ENCODE measurements around the gene MYO16. TPM values are rescaled to one million over a fixed set of nuclear protein-coding genes. Genes with fewer than 3 reads are reported as not detected.
"Not testable (repeated sequence)": the region's sequence is repeated elsewhere in the genome, so short reads cannot be mapped to it uniquely, and the experiment has no call there.

The MYO16 gene
- total RNA-seq, 1 donor, result not detected

DNA sequence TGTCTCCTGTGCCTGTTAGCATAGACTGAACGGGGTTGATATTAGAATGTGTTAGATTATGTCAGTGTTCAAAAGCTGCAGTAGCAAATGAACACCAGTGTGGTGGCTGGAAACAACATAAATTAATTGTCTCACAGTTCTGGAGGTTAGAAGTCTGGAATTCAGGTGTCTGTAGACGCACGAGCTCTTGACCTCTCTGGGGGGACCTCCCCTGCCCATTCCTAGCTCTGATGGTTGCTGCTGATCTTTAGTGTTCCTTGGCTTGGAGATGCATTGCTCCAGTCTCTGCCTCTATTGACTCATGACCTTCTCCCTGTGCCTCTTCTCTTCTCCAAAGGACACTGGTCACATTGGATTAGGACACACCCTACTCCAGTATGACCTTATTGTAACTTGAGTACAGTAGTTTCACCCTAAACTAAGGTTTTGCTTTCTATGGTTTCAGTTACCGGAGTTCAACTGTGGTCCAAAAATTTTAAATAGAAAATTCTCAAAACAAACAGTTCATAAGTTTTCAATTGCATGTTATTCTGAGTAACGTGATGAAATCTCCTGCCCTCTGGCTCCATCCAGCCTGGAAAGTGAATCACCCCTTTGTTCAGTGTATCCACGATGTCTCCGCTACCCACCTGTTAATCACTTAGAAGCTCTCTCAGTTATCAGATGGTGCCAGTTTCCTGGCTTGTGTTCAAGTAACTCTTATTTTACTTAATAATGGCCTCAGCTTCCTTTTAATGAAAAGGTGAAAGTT lies 273.2 kb downstream of the MYO16 start:
- H3K36me3 ChIP-seq (ENCODE audit: insufficient read depth, low read length), result no peaks in the 10 kb centered on the region
- no peak overlapping the region for H2AFZ ChIP-seq (ENCODE audit: low read length)
- no peak overlapping the region for H3K4me2 ChIP-seq (ENCODE audit: insufficient read depth, low read length)
- H4K20me1 ChIP-seq (ENCODE audit: insufficient read depth, low read length), result no peaks in the 10 kb centered on the region
- no peaks in the 10 kb centered on the region for H3K79me2 ChIP-seq (ENCODE audit: insufficient read depth, low read length)
- no peak for DNase-seq (ENCODE audit: insufficient read length, low spot score, missing footprints)
- no peak overlapping the region for H3K4me3 ChIP-seq (ENCODE audit: insufficient read depth, low read length)
- no peaks in the 10 kb centered on the region for H3K4me1 ChIP-seq (ENCODE audit: insufficient read depth, low read length)
- H3K27ac ChIP-seq (ENCODE audit: low read depth, low read length), result no peak overlapping the region
- no peak for TF ChIP-seq CTCF (IDR thresholded peaks at IDR 0.05; ENCODE audit: extremely low read depth, low read depth, low read length)
- H3K27me3 ChIP-seq (ENCODE audit: insufficient read depth, low read length), result no peaks in the 10 kb centered on the region
- H3K9me3 ChIP-seq (ENCODE audit: low read depth, low read length), result no peaks in the 10 kb centered on the region

DNA sequence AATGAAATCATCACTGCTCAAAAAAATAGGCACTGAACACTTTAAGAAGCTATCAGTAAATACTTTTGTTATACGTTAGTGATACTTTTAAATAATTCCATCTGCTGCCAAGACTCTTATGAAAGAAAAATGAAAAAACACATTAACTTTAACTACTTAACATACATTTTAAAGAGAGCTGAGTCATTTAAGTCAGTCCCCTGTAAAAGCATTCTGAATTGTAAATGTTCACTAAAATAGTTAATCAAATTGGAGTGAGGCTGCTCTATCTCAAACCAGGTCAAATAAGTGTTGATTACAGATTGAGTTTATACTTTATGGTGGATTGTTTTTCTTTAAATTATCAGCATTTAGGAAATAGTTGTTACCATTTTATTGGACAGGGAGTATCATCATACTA lies 274.2 kb downstream of the MYO16 start:
- H2AFZ ChIP-seq (ENCODE audit: low read length), result no peak overlapping the region
- no peak overlapping the region for H3K4me2 ChIP-seq (ENCODE audit: insufficient read depth, low read length)
- H3K36me3 ChIP-seq (ENCODE audit: insufficient read depth, low read length), result no peaks in the 10 kb centered on the region
- no peak for DNase-seq (ENCODE audit: insufficient read length, low spot score, missing footprints)
- H3K4me1 ChIP-seq (ENCODE audit: insufficient read depth, low read length), result no peaks in the 10 kb centered on the region
- no peak overlapping the region for H3K27ac ChIP-seq (ENCODE audit: low read depth, low read length)
- TF ChIP-seq CTCF (IDR thresholded peaks at IDR 0.05; ENCODE audit: extremely low read depth, low read depth, low read length), result no peak
- no peak overlapping the region for H3K4me3 ChIP-seq (ENCODE audit: insufficient read depth, low read length)
- no peaks in the 10 kb centered on the region for H3K27me3 ChIP-seq (ENCODE audit: insufficient read depth, low read length)
- no peaks in the 10 kb centered on the region for H3K9me3 ChIP-seq (ENCODE audit: low read depth, low read length)
- no peaks in the 10 kb centered on the region for H3K79me2 ChIP-seq (ENCODE audit: insufficient read depth, low read length)
- H4K20me1 ChIP-seq (ENCODE audit: insufficient read depth, low read length), result no peaks in the 10 kb centered on the region

GRCh38 chr13:108911807-108912206 lies 282.4 kb downstream of the MYO16 start:
- no peak for TF ChIP-seq CTCF (IDR thresholded peaks at IDR 0.05; ENCODE audit: extremely low read depth, low read depth, low read length)
- Histone ChIP-seq H3K27me3 (ENCODE audit: insufficient read depth, low read length) (peaks cover 12% of the 10 kb centered on the region), H3K36me3 (ENCODE audit: insufficient read depth, low read length) (no peaks in the 10 kb centered on the region), H3K27ac (ENCODE audit: low read depth, low read length) (no peak overlapping the region), H3K9me3 (ENCODE audit: low read depth, low read length) (no peaks in the 10 kb centered on the region), H4K20me1 (ENCODE audit: insufficient read depth, low read length) (no peaks in the 10 kb centered on the region), H3K4me1 (ENCODE audit: insufficient read depth, low read length) (peaks cover 16% of the 10 kb centered on the region), H3K4me3 (ENCODE audit: insufficient read depth, low read length) (no peak overlapping the region), H3K79me2 (ENCODE audit: insufficient read depth, low read length) (no peaks in the 10 kb centered on the region), H3K4me2 (ENCODE audit: insufficient read depth, low read length) (no peak overlapping the region), H2AFZ (ENCODE audit: low read length) (no peak overlapping the region)
- no peak for DNase-seq (ENCODE audit: insufficient read length, low spot score, missing footprints)

GRCh38 chr13:108913731-108914130 lies 284.3 kb downstream of the MYO16 start:
- H3K36me3 ChIP-seq (ENCODE audit: insufficient read depth, low read length); H3K4me3 ChIP-seq (ENCODE audit: insufficient read depth, low read length); H3K9me3 ChIP-seq (ENCODE audit: low read depth, low read length); H3K79me2 ChIP-seq (ENCODE audit: insufficient read depth, low read length); DNase-seq (ENCODE audit: insufficient read length, low spot score, missing footprints); H3K27ac ChIP-seq (ENCODE audit: low read depth, low read length); H4K20me1 ChIP-seq (ENCODE audit: insufficient read depth, low read length); H2AFZ ChIP-seq (ENCODE audit: low read length); H3K4me2 ChIP-seq (ENCODE audit: insufficient read depth, low read length): not testable (repeated sequence)
- Histone ChIP-seq H3K4me1 (ENCODE audit: insufficient read depth, low read length) (peaks cover 16% of the 10 kb centered on the region), H3K27me3 (ENCODE audit: insufficient read depth, low read length) (peaks cover 12% of the 10 kb centered on the region)

All from osteoblast (primary cell).